ENCODE measurements around the gene B4GALT3. TPM values are rescaled to one million over a fixed set of nuclear protein-coding genes. Genes with fewer than 3 reads are reported as not detected.

The B4GALT3 gene
- total RNA-seq (10 to 100 TPM; 14.8 to 22.0 (median 19.0) TPM), polyA plus RNA-seq (10 to 100 TPM; 29.7 to 35.6 TPM)

DNA sequence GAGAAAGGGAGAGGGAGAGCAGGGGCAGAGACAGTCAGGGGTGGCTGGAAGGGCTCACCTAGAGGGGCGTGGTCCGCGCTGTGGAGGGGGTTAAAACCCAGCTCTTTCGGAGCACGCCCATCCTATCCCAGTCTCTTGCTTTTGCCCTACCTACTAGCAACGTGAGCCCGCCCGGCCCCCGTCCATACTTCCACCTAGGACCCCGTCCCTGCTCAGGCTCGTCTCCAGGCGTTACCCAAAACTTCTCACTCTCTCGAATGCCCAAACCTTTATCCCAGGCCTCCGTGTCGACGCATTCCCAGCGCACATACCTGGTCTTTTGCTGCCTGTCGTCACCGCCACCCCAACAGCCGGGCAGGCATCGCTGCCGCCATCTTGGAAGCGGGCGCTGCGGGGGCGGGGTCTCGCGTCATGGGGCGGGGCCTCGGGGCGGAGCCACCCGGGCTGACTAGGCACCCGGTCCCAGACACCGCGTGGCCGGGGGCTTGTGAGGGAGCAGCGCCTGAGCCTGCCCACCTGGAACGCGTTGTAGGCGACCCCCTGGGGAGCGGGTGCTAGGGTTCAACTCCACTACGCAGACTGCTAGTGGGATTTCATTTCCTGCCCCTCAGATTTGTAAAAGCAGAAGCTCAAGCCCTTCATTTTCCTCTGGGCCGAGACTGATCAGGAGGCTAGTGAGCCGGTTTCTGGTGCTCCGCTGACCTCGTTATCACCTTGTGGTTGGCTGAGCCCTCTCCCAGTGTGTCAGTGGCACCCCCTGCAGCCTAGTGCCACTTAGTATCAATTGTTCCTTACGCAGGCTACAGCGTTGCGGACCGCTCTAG is at the start of gene B4GALT3:
B4GALT3 (minus strand) TSS at position 396 of the 824 bp plus-strand sequence. CDS start 1,447 bp downstream, outside the sequence.
- 1 to 2% methylated on average over 47 to 50 of the region's 50 CpGs for WGBS, 2 donors
- DNase-seq (peak; percentile 86 to 99 (median 94)), FAIRE-seq (no peak), ATAC-seq (peak; percentile 96 to 98 (median 98))
- Histone ChIP-seq H3K27ac (peak within 1 kb of the TSS; percentile 75 to 85 (median 79)), H3K36me3 (peaks cover 0 to 24% (median 5%) of the 10 kb centered on the region in 3 donors), H3K27me3 (no peaks in the 10 kb centered on the region), H3K4me1 (peaks cover 0 to 11% (median 4%) of the 10 kb centered on the region in 3 donors), H3K4me3 (peak within 1 kb of the TSS; percentile 54 to 74 (median 66)), H3K9me3 (no peaks in the 10 kb centered on the region)
- TF ChIP-seq, protein P1, sequence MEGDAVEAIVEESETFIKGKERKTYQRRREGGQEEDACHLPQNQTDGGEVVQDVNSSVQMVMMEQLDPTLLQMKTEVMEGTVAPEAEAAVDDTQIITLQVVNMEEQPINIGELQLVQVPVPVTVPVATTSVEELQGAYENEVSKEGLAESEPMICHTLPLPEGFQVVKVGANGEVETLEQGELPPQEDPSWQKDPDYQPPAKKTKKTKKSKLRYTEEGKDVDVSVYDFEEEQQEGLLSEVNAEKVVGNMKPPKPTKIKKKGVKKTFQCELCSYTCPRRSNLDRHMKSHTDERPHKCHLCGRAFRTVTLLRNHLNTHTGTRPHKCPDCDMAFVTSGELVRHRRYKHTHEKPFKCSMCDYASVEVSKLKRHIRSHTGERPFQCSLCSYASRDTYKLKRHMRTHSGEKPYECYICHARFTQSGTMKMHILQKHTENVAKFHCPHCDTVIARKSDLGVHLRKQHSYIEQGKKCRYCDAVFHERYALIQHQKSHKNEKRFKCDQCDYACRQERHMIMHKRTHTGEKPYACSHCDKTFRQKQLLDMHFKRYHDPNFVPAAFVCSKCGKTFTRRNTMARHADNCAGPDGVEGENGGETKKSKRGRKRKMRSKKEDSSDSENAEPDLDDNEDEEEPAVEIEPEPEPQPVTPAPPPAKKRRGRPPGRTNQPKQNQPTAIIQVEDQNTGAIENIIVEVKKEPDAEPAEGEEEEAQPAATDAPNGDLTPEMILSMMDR (IDR thresholded peaks at IDR 0.05): no peak
- intact Hi-C loops (cut with DNase I): no loop called here

DNA sequence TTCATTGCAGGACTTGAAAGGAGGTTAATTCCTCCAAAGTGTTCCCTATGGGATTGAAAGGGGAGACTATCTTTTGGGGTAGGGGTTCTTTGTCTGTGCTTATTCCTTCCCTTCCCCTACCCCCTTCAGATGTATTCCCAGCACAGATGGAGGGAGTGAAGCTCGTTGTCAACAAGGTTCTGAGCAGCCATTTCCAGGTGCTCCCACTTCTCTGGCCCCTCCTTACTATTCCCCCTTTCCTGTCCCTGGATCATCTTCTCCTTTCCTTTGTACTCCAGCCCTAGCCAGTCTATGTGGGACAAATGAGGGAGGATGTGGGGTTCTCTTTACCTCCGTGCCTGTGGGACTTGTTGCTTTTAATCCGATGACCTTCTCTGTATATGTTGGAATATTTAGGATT is 49.5 kb upstream of the B4GALT3 start:
- Histone ChIP-seq H3K4me3 (peak overlapping the region in 3 of 4 donors; percentile 30 to 62 (median 39)), H3K9me3 (no peaks in the 10 kb centered on the region), H3K27ac (no peak overlapping the region), H3K4me1 (peaks cover 0 to 11% (median 0%) of the 10 kb centered on the region in 3 donors), H3K27me3 (no peaks in the 10 kb centered on the region), H3K36me3 (no peaks in the 10 kb centered on the region)
- no peak for FAIRE-seq
- intact Hi-C loops (cut with DNase I): loop anchor here in 1 of 3 donors (5.0 to 10.0 kb wide), 2 partner anchors 71 to 148 kb away; no protein-coding TSS in a partner anchor
- ATAC-seq: no peak
- DNase-seq: no peak
- WGBS, 2 donors: 59 to 67% methylated on average over 3 of the region's 3 CpGs
- TF ChIP-seq, protein P1 (IDR thresholded peaks at IDR 0.05): no peak

DNA sequence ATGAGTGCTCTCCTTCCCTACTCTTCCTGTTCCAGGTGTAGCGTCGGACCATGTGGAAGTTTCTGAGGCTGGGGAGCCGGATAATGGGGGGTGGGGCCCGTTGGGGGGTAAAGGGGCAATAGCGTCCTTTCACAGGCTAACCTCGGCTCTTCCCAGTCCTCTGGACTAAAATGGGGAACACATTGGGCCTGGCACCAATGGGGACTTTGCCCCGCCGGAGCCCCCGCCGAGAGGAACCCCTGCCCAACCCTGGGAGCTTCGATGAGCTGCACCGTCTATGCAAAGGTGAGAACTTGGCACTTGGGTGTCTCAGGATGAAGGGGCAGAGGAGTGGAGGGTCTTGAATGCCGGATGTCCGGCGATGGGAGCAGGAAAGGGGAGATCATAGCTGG is 49.0 kb upstream of the B4GALT3 start:
- TF ChIP-seq, protein P1 (IDR thresholded peaks at IDR 0.05): no peak
- Histone ChIP-seq H3K27ac (no peak overlapping the region), H3K9me3 (no peaks in the 10 kb centered on the region), H3K4me1 (peaks cover 0 to 11% (median 0%) of the 10 kb centered on the region in 3 donors), H3K4me3 (peak overlapping the region; percentile 30 to 62 (median 42)), H3K36me3 (no peaks in the 10 kb centered on the region), H3K27me3 (no peaks in the 10 kb centered on the region)
- WGBS, 2 donors: 17 to 24% methylated on average over 14 to 15 of the region's 15 CpGs
- FAIRE-seq: no peak
- ATAC-seq: no peak
- intact Hi-C loops (cut with DNase I): loop anchor here in 1 of 3 donors (5.0 to 10.0 kb wide), 2 partner anchors 71 to 148 kb away; no protein-coding TSS in a partner anchor
- no peak for DNase-seq

DNA sequence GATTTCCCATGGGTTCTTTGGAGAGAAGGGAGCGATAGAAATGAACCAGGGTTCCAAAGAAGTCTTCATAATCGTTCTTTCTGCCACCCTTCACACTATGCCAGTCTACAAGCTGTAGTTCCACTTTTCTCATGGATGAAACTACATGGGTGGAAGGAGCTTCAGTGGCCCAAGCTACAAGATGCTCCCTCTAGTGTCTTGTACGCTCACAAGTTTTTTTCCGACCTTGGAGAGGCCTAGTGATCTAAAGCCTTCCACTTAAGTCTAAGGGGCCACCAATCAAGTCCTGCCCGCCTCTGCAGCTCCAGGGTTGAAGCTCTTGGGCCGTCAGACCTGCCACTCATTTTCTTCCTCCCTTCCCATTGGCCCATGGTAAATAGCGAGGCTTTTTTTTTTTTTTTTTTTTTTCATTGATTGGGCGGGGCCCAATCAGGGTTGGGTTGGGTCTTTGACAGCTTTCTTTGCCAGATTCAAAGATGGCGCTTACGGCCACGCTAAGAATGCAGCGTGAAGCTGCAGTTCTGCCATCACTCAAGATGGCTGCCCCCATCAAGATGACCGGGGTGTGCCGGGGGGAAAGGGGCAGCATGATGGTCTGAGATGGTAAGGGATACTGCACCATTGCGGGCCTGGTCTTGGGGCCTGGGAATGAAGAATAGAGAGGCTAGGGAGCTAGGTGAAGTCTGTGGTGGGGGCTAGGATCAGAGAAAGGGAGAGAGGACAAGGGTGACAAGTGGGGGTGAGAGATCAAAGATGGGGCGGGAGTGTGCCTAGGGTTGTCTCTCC is 48.4 kb upstream of the B4GALT3 start, which contains the start of gene TOMM40L:
TOMM40L (plus strand) TSS at position 527 of the 786 bp plus-strand sequence. CDS start 430 bp downstream, outside the sequence.
- no peaks in the 10 kb centered on the region for H3K36me3 ChIP-seq
- no peaks in the 10 kb centered on the region for H3K9me3 ChIP-seq
- FAIRE-seq (peak; percentile 98), DNase-seq (peak; percentile 81 to 89 (median 86)), ATAC-seq (peak; percentile 88 to 92 (median 90))
- 8 to 10% methylated on average over 16 of the region's 16 CpGs for WGBS, 2 donors
- peak within 1 kb of the TSS; percentile 30 to 62 (median 42) for H3K4me3 ChIP-seq
- H3K27ac ChIP-seq: peak within 1 kb of the TSS in 2 of 4 donors; percentile 11 to 26
- TF ChIP-seq, protein P1 (IDR thresholded peaks at IDR 0.05): no peak
- peaks cover 0 to 11% (median 0%) of the 10 kb centered on the region in 3 donors for H3K4me1 ChIP-seq
- intact Hi-C loops (cut with DNase I): loop anchor here in 1 of 3 donors (5.0 to 10.0 kb wide), 2 partner anchors 72 to 149 kb away; no protein-coding TSS in a partner anchor
- no peaks in the 10 kb centered on the region for H3K27me3 ChIP-seq
